SU-DHL-6 (cell line): ENCODE results near the gene MFSD11.
"Not testable (repeated sequence)": the region's sequence is repeated elsewhere in the genome, so short reads cannot be mapped to it uniquely, and the experiment has no call there.

Source experiments
- CTCF ChIP-seq: fragments of 200-600 bp; sonication (generic); IDR thresholded peaks from one replicate; pipeline ENCODE4 v1.5.1; 2017; ENCODE audit warnings: antibody characterized with exemption, mild to moderate bottlenecking, low read length, moderate library complexity; ENCODE audit not compliant: insufficient read depth, poor library complexity, severe bottlenecking
- EZH2phosphoT487 ChIP-seq: fragments of 200-600 bp; sonication (generic), shearing (Covaris generic); conservative IDR thresholded peaks from 2 replicates; pipeline ENCODE4 v1.6.1; 2018; ENCODE audit warnings: mild to moderate bottlenecking, antibody characterized with exemption, low read length, moderate library complexity, mixed read lengths

DNA sequence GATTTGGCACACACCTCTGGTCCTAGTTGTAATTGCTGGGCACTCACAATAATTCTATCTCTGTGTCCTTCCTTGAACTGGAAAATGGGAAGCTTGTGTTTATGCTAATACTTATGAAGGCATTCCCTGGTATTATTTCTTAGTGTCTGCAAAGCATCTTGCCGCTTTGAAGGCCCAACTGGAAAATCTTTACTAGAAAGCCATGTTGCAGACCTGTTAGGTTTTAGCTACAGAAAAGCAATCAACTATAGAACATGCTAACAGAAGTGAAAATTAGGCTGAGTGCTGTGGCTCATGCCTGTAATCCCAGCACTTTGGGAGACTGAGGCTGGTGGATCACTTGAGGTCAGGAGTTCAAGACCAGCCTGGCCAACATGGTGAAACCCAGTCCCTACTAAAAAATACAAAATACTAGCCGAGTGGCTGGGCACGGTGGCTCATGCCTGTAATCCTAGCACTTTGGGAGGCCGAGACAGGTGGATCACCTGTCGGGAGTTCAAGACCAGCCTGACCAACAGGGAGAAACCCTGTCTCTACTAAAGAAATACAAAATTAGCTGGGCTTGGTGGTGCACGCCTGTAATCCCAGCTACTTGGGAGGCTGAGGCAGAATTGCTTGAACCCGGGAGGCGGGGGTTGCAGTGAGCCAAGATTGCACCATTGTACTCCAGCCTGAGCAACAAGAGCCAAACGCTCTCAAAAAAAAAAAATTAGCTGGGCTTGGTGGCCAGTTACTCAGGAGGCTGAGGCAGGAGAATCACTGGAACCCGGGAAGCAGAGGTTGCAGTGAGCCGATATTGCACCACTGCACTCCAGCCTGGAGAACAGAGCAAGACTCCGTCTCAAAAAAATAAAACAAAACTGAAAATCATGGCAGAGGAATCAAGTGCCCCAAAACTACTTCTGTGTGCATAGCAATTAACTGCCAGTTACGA, 5.9 kb upstream of the MFSD11 start:
- not testable (repeated sequence) for TF ChIP-seq CTCF, EZH2phosphoT487
